HG03095 (cell line): ENCODE measurements around the gene KCNT1.

Source experiments
- ATAC-seq: cut with Tn5 transposase; IDR thresholded peaks from one replicate; pipeline ENCODE4 v1.9.1; 2021; ENCODE audit warnings: moderate library complexity; ENCODE audit not compliant: unreplicated experiment

Gene KCNT1

GRCh38 chr9:135724186-135724787 lies 22.3 kb downstream of the KCNT1 start:
- no peak for ATAC-seq

GRCh38 chr9:135726138-135726853 lies 24.3 kb downstream of the KCNT1 start:
- no peak for ATAC-seq

GRCh38 chr9:135727257-135727875 lies 25.4 kb downstream of the KCNT1 start:
- ATAC-seq: no peak

- ATAC-seq: no peak
Measured at GRCh38 chr9:135728436-135729110, 26.6 kb downstream of the KCNT1 start.

- no peak for ATAC-seq
Measured at GRCh38 chr9:135729480-135729879, 27.5 kb downstream of the KCNT1 start.

GRCh38 chr9:135731454-135731853 lies 29.5 kb downstream of the KCNT1 start:
- no peak for ATAC-seq

GRCh38 chr9:135732569-135733257 lies 30.7 kb downstream of the KCNT1 start:
- no peak for ATAC-seq

- ATAC-seq: no peak
Measured at GRCh38 chr9:135734616-135735144, 32.7 kb downstream of the KCNT1 start.

GRCh38 chr9:135736272-135736978 lies 34.4 kb downstream of the KCNT1 start:
- no peak for ATAC-seq

- ATAC-seq: no peak
Measured at GRCh38 chr9:135736979-135737839, 35.2 kb downstream of the KCNT1 start.

GRCh38 chr9:135737840-135738521 lies 36.0 kb downstream of the KCNT1 start:
- no peak for ATAC-seq

GRCh38 chr9:135739271-135740220 lies 37.6 kb downstream of the KCNT1 start:
- ATAC-seq: no peak

GRCh38 chr9:135741276-135742219 lies 39.6 kb downstream of the KCNT1 start:
- ATAC-seq: no peak

GRCh38 chr9:135743021-135743420 lies 41.0 kb downstream of the KCNT1 start:
- no peak for ATAC-seq

- no peak for ATAC-seq
Measured at GRCh38 chr9:135743546-135744332, 41.8 kb downstream of the KCNT1 start.
